Measurements from ENCODE around the gene SERGEF.

- TF ChIP-seq CTCF (IDR thresholded peaks at IDR 0.05; ENCODE audit: insufficient read depth, low read length) (no peak), POLR2AphosphoS5 (IDR thresholded peaks at IDR 0.05; ENCODE audit: low read depth) (no peak), GABPA (IDR thresholded peaks at IDR 0.05; ENCODE audit: low read depth) (no peak)
- TF ChIP-seq, protein P1, sequence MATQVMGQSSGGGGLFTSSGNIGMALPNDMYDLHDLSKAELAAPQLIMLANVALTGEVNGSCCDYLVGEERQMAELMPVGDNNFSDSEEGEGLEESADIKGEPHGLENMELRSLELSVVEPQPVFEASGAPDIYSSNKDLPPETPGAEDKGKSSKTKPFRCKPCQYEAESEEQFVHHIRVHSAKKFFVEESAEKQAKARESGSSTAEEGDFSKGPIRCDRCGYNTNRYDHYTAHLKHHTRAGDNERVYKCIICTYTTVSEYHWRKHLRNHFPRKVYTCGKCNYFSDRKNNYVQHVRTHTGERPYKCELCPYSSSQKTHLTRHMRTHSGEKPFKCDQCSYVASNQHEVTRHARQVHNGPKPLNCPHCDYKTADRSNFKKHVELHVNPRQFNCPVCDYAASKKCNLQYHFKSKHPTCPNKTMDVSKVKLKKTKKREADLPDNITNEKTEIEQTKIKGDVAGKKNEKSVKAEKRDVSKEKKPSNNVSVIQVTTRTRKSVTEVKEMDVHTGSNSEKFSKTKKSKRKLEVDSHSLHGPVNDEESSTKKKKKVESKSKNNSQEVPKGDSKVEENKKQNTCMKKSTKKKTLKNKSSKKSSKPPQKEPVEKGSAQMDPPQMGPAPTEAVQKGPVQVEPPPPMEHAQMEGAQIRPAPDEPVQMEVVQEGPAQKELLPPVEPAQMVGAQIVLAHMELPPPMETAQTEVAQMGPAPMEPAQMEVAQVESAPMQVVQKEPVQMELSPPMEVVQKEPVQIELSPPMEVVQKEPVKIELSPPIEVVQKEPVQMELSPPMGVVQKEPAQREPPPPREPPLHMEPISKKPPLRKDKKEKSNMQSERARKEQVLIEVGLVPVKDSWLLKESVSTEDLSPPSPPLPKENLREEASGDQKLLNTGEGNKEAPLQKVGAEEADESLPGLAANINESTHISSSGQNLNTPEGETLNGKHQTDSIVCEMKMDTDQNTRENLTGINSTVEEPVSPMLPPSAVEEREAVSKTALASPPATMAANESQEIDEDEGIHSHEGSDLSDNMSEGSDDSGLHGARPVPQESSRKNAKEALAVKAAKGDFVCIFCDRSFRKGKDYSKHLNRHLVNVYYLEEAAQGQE (IDR thresholded peaks at IDR 0.05; ENCODE audit: insufficient replicate concordance, low read depth) = no peak
These were observed 207.8 kb downstream of the SERGEF start for GRCh38 chr11:17805043-17805442.

Measured in HL-60 (cell line).